PFSK-1 (cell line): ENCODE data around the gene RAB7A.

Experiments used
- POLR2AphosphoS5 ChIP-seq: IDR thresholded peaks from 2 replicates; pipeline ENCODE4 v1.6.1; 2012; ENCODE audit warnings: low read depth, mild to moderate bottlenecking, control low read depth, low read length, moderate library complexity
- TAF1 ChIP-seq: IDR thresholded peaks from 2 replicates; pipeline ENCODE4 v1.6.1; 2012; ENCODE audit warnings: low read length, control low read depth, borderline replicate concordance; ENCODE audit not compliant: insufficient read depth
- TF ChIP-seq, protein P1 (sequence below), 2 experiments: IDR thresholded peaks; 2 replicates each; pipeline versions ENCODE4 v1.6.1 to v1.8.0; 2011 to 2012; ENCODE audit warnings: low read depth in 2 of 2, low read length in 2 of 2, control low read depth in 1 of 2, inconsistent platforms in 1 of 2, mild to moderate bottlenecking in 1 of 2, moderate library complexity in 1 of 2; ENCODE audit not compliant: insufficient read depth in 1 of 2

- no peak for TF ChIP-seq POLR2AphosphoS5
- no peak for TF ChIP-seq TAF1
- TF ChIP-seq, protein P1, sequence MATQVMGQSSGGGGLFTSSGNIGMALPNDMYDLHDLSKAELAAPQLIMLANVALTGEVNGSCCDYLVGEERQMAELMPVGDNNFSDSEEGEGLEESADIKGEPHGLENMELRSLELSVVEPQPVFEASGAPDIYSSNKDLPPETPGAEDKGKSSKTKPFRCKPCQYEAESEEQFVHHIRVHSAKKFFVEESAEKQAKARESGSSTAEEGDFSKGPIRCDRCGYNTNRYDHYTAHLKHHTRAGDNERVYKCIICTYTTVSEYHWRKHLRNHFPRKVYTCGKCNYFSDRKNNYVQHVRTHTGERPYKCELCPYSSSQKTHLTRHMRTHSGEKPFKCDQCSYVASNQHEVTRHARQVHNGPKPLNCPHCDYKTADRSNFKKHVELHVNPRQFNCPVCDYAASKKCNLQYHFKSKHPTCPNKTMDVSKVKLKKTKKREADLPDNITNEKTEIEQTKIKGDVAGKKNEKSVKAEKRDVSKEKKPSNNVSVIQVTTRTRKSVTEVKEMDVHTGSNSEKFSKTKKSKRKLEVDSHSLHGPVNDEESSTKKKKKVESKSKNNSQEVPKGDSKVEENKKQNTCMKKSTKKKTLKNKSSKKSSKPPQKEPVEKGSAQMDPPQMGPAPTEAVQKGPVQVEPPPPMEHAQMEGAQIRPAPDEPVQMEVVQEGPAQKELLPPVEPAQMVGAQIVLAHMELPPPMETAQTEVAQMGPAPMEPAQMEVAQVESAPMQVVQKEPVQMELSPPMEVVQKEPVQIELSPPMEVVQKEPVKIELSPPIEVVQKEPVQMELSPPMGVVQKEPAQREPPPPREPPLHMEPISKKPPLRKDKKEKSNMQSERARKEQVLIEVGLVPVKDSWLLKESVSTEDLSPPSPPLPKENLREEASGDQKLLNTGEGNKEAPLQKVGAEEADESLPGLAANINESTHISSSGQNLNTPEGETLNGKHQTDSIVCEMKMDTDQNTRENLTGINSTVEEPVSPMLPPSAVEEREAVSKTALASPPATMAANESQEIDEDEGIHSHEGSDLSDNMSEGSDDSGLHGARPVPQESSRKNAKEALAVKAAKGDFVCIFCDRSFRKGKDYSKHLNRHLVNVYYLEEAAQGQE (IDR thresholded peaks at IDR 0.05; ENCODE audit: insufficient read depth in 1 of 2, low read depth in 2 of 2, low read length in 2 of 2), result no peak
These were observed 398 bp upstream of the RAB7A start for GRCh38 chr3:128725547-128726022.
